Stimulated activated CD8-positive, alpha-beta memory T cell treated with anti-CD3 and anti-CD28 coated beads, Interleukin-2, amount 100 ng/mL, for 1 hour (primary cell): ENCODE measurements around the gene SLC9A1.

Source experiments
- DNase-seq, 2 donors: peaks; one replicate each; pipeline ENCODE4 v3.0.0-alpha.2; 2020; ENCODE audit warnings: low read depth in 2 of 2

The SLC9A1 gene

GRCh38 chr1:27070390-27071048 lies 84.4 kb downstream of the SLC9A1 start:
- DNase-seq = no peak

GRCh38 chr1:27068922-27069321 lies 86.0 kb downstream of the SLC9A1 start:
- no peak for DNase-seq

GRCh38 chr1:27065999-27066630 lies 88.8 kb downstream of the SLC9A1 start:
- DNase-seq = no peak

- DNase-seq = no peak
These were observed 94.0 kb downstream of the SLC9A1 start for GRCh38 chr1:27060891-27061290.

- DNase-seq = no peak
These were observed 95.8 kb downstream of the SLC9A1 start for GRCh38 chr1:27058966-27059669.

- no peak for DNase-seq
These were observed 96.9 kb downstream of the SLC9A1 start for GRCh38 chr1:27057801-27058625.

- no peak for DNase-seq
These were observed 97.5 kb downstream of the SLC9A1 start for GRCh38 chr1:27057389-27057788.

- DNase-seq = no peak
These were observed 100.8 kb downstream of the SLC9A1 start for GRCh38 chr1:27053977-27054753.

GRCh38 chr1:27052527-27052926 lies 102.4 kb downstream of the SLC9A1 start:
- no peak for DNase-seq

- no peak for DNase-seq
These were observed 105.3 kb downstream of the SLC9A1 start for GRCh38 chr1:27049607-27050006.

- no peak for DNase-seq
These were observed 105.8 kb downstream of the SLC9A1 start for GRCh38 chr1:27049100-27049499.
